A375 (cell line): Measurements from ENCODE around the gene DMRTB1. TPM values are rescaled to one million over a fixed set of nuclear protein-coding genes. Genes with fewer than 3 reads are reported as not detected.

ENCODE experiments used
- total RNA-seq: library from RNA; depleted of rRNA; stranded (reverse); fragments of >200 nt; shearing (Covaris generic); gene quantifications from 2 replicates; pipeline ENCODE4 v1.2.3, GENCODE V29; 2014; rRNA removed

Gene DMRTB1
- total RNA-seq: not detected in 2 replicates

DNA sequence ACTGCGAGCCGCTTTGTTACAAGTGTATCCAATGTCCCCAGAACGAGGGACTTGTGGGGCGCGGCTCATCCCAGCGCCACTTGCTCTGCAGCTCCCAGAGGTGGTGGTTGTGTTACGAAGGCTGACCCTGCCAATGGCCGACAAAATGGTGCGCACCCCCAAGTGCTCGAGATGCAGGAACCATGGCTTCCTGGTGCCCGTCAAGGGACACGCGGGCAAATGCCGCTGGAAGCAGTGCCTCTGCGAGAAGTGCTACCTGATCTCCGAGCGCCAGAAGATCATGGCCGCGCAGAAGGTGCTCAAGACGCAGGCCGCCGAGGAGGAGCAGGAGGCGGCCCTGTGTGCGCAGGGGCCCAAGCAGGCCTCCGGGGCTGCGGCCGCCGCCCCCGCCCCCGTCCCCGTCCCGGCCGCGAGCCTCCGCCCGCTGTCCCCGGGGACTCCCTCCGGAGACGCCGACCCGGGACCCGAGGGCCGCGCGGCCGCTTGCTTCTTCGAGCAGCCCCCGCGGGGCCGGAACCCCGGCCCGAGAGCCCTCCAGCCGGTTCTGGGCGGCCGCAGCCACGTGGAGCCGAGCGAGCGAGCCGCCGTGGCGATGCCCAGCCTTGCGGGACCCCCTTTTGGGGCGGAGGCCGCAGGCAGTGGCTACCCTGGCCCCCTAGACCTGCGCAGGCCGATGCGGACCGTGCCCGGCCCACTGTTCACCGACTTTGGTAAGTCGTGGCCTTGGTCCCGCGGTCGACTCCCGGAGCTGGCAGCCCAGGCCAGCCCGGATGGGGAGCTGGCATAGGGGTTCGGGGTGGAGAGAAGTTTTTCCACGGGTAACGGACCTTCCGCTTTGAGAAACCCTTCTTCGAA is at the start of gene DMRTB1:
Gene DMRTB1, plus strand, starts transcription at position 79 of the 855 bp plus-strand sequence. Its CDS starts 55 bp downstream, at position 134.

Other genes with a start within 250 kb of the DMRTB1 start
- 43.6 and 51.9 TPM in 2 replicates for gene CZIB, start 238.8 kb upstream of the DMRTB1 start, total RNA-seq
- 93.9 and 115 TPM in 2 replicates for gene MAGOH, start 220.9 kb upstream of the DMRTB1 start, total RNA-seq
- gene LRP8, start 131.3 kb upstream of the DMRTB1 start, total RNA-seq: 68.3 and 75.8 TPM in 2 replicates